ENCODE data around the gene PLEKHB1.

Gene PLEKHB1

DNA sequence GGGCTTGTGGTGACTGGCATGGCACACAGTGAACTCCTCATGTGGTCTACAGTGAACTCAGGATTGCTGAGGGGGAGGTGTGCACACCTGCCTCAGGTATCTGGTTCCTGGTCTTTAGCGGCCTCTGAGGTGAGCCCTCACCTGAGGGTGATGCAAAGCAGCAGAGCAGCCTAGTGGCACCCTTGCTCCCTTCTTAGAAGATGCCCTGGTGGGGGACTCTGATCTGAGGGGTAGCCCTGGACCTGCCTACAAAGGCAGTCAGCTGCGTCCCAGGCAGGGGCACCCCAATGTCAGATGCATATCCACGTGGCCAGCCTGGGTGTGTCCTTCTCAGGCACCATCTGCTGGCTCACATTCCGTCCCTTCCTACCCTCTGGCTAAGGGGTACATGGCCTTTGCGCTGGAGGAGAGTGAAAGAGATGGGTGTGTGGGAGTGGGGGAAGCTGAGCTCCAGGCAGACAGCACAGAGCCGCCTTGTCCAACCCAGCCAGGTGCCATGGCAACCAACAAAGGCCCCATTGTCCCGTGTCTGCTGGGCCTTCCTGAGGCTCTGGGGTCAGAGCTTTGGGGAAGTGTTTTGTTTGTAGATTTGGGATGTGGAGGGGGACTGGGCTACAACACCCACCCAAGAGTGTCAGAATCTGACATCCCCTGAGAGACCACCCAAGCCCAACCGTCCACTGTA is 5.8 kb downstream of the PLEKHB1 start:
- H2AFZ ChIP-seq (ENCODE audit: low read length), result no peak overlapping the region
- no peaks in the 10 kb centered on the region for H3F3A ChIP-seq (ENCODE audit: insufficient read depth, low read length)
- H3K9me3 ChIP-seq (ENCODE audit: low read length), result no peaks in the 10 kb centered on the region
- no peaks in the 10 kb centered on the region for H3K36me3 ChIP-seq (ENCODE audit: insufficient read depth, low read length)
- H3K27me3 ChIP-seq (ENCODE audit: insufficient read depth, low read length), result peaks cover 5% of the 10 kb centered on the region; the same call in 1 of the 2 replicates
- H3K9ac ChIP-seq (ENCODE audit: low read length), result no peak overlapping the region
- no peak overlapping the region for H3K4me2 ChIP-seq (ENCODE audit: low read length)
- peaks cover 9% of the 10 kb centered on the region for H3K4me1 ChIP-seq (ENCODE audit: insufficient read depth, low read length, severe bottlenecking)
- H3K4me3 ChIP-seq (ENCODE audit: low read depth, low read length, poor library complexity, severe bottlenecking), result no peak overlapping the region
- no peaks in the 10 kb centered on the region for H3K9me2 ChIP-seq (ENCODE audit: low read depth, low read length)
- no peaks in the 10 kb centered on the region for H4K20me1 ChIP-seq (ENCODE audit: insufficient read depth, low read length)
- H3K79me2 ChIP-seq (ENCODE audit: insufficient read depth, low read length), result no peaks in the 10 kb centered on the region
- TF ChIP-seq, protein P1, sequence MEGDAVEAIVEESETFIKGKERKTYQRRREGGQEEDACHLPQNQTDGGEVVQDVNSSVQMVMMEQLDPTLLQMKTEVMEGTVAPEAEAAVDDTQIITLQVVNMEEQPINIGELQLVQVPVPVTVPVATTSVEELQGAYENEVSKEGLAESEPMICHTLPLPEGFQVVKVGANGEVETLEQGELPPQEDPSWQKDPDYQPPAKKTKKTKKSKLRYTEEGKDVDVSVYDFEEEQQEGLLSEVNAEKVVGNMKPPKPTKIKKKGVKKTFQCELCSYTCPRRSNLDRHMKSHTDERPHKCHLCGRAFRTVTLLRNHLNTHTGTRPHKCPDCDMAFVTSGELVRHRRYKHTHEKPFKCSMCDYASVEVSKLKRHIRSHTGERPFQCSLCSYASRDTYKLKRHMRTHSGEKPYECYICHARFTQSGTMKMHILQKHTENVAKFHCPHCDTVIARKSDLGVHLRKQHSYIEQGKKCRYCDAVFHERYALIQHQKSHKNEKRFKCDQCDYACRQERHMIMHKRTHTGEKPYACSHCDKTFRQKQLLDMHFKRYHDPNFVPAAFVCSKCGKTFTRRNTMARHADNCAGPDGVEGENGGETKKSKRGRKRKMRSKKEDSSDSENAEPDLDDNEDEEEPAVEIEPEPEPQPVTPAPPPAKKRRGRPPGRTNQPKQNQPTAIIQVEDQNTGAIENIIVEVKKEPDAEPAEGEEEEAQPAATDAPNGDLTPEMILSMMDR (IDR thresholded peaks at IDR 0.05; ENCODE audit: low read length), result no peak
- no peak for TF ChIP-seq EZH2 (IDR thresholded peaks at IDR 0.05; ENCODE audit: borderline replicate concordance, low read length)
- no peak overlapping the region for H3K27ac ChIP-seq (ENCODE audit: low read depth, low read length, poor library complexity, severe bottlenecking)

DNA sequence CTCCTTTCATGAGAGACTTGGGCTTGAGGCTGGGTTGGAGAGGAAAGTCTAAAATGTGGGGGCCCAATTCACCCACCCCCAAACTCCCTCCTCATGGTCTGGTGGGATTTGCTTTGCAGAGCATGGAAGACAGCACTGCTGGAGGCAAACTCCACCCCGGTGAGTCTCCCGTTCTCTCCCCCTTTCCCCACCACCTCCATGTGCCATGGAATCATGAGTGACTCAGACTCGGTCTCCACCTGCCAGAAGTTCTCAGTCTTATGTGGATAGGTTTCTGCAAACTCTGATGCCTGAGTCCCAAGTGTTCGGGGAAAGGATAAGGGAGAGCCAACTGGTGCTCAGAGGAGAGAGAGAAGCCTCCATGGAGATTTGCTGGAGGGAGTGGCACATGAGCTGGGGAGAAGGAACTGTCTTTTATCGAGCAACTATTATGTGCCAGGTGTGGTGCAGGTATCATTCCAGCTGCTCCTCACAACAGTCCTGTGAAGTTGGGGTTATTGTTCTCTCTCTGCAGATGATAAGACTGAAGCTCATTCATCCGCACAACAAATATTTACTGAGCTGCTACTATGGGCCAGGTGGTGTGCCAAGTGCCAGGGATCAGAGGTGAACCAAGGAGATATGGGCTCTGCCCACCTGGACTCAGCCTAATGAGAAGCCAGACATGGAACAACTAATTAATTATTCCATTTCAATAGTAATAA is 6.6 kb downstream of the PLEKHB1 start:
- TF ChIP-seq, protein P1 (IDR thresholded peaks at IDR 0.05; ENCODE audit: low read length), result no peak
- no peak for TF ChIP-seq EZH2 (IDR thresholded peaks at IDR 0.05; ENCODE audit: borderline replicate concordance, low read length)
- no peaks in the 10 kb centered on the region for H4K20me1 ChIP-seq (ENCODE audit: insufficient read depth, low read length)
- no peak overlapping the region for H3K4me3 ChIP-seq (ENCODE audit: low read depth, low read length, poor library complexity, severe bottlenecking)
- H3K79me2 ChIP-seq (ENCODE audit: insufficient read depth, low read length), result no peaks in the 10 kb centered on the region
- H3K36me3 ChIP-seq (ENCODE audit: insufficient read depth, low read length), result no peaks in the 10 kb centered on the region
- no peaks in the 10 kb centered on the region for H3K9me2 ChIP-seq (ENCODE audit: low read depth, low read length)
- no peak overlapping the region for H3K9ac ChIP-seq (ENCODE audit: low read length)
- peaks cover 5% of the 10 kb centered on the region; the same call in 1 of the 2 replicates for H3K27me3 ChIP-seq (ENCODE audit: insufficient read depth, low read length)
- H3F3A ChIP-seq (ENCODE audit: insufficient read depth, low read length), result no peaks in the 10 kb centered on the region
- no peak overlapping the region for H3K4me2 ChIP-seq (ENCODE audit: low read length)
- H3K9me3 ChIP-seq (ENCODE audit: low read length), result no peaks in the 10 kb centered on the region
- H3K4me1 ChIP-seq (ENCODE audit: insufficient read depth, low read length, severe bottlenecking), result peaks cover 2% of the 10 kb centered on the region
- no peak overlapping the region for H2AFZ ChIP-seq (ENCODE audit: low read length)
- no peak overlapping the region for H3K27ac ChIP-seq (ENCODE audit: low read depth, low read length, poor library complexity, severe bottlenecking)

DNA sequence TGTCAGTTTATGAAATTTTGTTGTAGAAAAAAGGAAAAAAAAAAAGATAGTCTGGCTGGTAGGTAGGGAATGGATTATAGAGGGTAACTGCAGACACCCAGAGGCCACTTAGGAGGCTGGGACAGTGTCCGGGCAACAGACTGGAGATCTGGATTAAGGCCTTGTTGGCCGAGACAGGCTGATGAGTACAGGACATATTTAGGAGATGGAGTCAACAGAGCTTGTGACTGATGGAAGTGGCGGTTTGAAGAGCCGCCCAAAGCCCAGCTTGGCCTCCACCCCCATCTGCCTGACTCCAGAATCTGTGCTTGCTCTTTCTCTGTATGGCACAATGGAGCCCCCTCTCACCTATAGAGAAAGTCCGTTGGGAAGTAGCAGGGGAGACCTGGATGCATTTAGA is 7.6 kb downstream of the PLEKHB1 start:
- no peak overlapping the region for H3K4me2 ChIP-seq (ENCODE audit: low read length)
- H3K27ac ChIP-seq (ENCODE audit: low read depth, low read length, poor library complexity, severe bottlenecking), result no peak overlapping the region

More for the DNA sequence above, 7.6 kb downstream of the PLEKHB1 start:
- Histone ChIP-seq H4K20me1 (ENCODE audit: insufficient read depth, low read length) (no peaks in the 10 kb centered on the region), H3K36me3 (ENCODE audit: insufficient read depth, low read length) (no peaks in the 10 kb centered on the region), H3F3A (ENCODE audit: insufficient read depth, low read length) (no peaks in the 10 kb centered on the region), H2AFZ (ENCODE audit: low read length) (no peak overlapping the region), H3K9ac (ENCODE audit: low read length) (no peak overlapping the region), H3K4me1 (ENCODE audit: insufficient read depth, low read length, severe bottlenecking) (no peaks in the 10 kb centered on the region), H3K9me2 (ENCODE audit: low read depth, low read length) (no peaks in the 10 kb centered on the region), H3K27me3 (ENCODE audit: insufficient read depth, low read length) (no peaks in the 10 kb centered on the region; the same call in 1 of the 2 replicates), H3K79me2 (ENCODE audit: insufficient read depth, low read length) (no peaks in the 10 kb centered on the region), H3K4me3 (ENCODE audit: low read depth, low read length, poor library complexity, severe bottlenecking) (no peak overlapping the region), H3K9me3 (ENCODE audit: low read length) (no peaks in the 10 kb centered on the region)
- no peak for TF ChIP-seq EZH2 (IDR thresholded peaks at IDR 0.05; ENCODE audit: borderline replicate concordance, low read length)
- TF ChIP-seq, protein P1 (IDR thresholded peaks at IDR 0.05; ENCODE audit: low read length), result no peak
